Measurements from ENCODE around the gene TIGD4.

DNA sequence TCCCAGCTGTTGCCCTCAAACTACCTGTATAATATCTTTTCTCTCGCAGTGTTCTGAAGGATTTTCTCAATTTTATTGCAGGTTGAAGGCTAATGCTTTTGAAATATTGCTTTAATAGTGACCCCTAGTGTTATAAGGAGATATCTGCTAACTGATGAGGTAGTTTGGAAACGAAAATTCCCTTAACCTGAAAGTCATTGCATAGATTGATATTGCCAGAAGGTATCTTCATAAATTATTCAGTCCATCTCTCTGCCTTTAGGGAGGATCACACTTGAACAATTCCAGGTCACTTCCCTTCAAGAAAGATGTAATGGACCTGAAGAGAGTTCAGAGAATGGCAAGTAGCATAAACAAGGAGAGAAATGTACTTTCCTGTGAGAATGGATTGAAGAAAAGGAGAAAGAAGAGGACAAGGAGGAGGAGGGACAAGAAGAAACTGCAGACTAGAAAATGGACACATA is 44.1 kb downstream of the TIGD4 start:
- TF ChIP-seq, protein P1, sequence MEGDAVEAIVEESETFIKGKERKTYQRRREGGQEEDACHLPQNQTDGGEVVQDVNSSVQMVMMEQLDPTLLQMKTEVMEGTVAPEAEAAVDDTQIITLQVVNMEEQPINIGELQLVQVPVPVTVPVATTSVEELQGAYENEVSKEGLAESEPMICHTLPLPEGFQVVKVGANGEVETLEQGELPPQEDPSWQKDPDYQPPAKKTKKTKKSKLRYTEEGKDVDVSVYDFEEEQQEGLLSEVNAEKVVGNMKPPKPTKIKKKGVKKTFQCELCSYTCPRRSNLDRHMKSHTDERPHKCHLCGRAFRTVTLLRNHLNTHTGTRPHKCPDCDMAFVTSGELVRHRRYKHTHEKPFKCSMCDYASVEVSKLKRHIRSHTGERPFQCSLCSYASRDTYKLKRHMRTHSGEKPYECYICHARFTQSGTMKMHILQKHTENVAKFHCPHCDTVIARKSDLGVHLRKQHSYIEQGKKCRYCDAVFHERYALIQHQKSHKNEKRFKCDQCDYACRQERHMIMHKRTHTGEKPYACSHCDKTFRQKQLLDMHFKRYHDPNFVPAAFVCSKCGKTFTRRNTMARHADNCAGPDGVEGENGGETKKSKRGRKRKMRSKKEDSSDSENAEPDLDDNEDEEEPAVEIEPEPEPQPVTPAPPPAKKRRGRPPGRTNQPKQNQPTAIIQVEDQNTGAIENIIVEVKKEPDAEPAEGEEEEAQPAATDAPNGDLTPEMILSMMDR (IDR thresholded peaks at IDR 0.05) = peak in 2 of 4 experiments; percentile 14 to 27
- TF ChIP-seq POLR2A (IDR thresholded peaks at IDR 0.05) = no peak

All from uterus (tissue), 2 donors.